Hematopoietic multipotent progenitor cell treated with erythropoietin and hydrocortisone succinate and interleukin-3 and kit ligand, for 15 days (in vitro differentiated cells): Measurements from ENCODE around the gene HDGFL3.

Experiments
- DNase-seq: peaks from one replicate; pipeline ENCODE4 v3.0.0-alpha.2; 2015; ENCODE audit warnings: low spot score

Gene HDGFL3

DNA sequence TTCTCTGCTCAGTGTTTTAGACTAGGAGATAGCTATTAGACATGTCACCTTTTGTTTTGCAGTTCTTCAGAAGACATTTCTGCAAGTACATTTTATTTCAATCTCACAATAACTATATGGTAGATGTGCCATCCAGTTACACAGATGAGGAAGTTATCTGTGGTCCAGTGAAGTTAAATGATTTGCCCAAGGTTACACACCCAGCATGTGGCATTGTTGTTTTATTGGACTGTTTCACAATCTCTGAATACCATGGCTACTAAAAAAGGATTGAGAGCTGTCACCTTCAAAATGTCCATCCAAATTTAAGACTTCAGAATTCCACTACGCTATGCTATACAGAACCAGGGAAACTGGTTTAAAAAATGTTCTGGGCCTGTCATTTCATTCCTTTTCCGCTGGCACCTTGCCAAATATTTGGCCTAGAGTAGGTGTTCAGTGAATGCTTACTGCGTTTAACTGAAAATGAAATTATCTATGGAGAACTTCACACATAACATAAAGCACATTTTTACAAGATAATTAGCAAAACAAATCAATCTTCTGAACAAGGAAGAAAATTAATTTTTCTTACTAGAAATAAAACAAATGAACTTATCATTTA lies 80.0 kb downstream of the HDGFL3 start:
- DNase-seq = peak; percentile 17

GRCh38 chr15:83123529-83123928 lies 84.1 kb downstream of the HDGFL3 start:
- DNase-seq = no peak

GRCh38 chr15:83119968-83120581 lies 87.5 kb downstream of the HDGFL3 start:
- DNase-seq = no peak

- DNase-seq = no peak
Measured at GRCh38 chr15:83118968-83119367, 88.7 kb downstream of the HDGFL3 start.

- no peak for DNase-seq
Measured at GRCh38 chr15:83118291-83118827, 89.3 kb downstream of the HDGFL3 start.

GRCh38 chr15:83115831-83116565 lies 91.6 kb downstream of the HDGFL3 start:
- DNase-seq = no peak

DNA sequence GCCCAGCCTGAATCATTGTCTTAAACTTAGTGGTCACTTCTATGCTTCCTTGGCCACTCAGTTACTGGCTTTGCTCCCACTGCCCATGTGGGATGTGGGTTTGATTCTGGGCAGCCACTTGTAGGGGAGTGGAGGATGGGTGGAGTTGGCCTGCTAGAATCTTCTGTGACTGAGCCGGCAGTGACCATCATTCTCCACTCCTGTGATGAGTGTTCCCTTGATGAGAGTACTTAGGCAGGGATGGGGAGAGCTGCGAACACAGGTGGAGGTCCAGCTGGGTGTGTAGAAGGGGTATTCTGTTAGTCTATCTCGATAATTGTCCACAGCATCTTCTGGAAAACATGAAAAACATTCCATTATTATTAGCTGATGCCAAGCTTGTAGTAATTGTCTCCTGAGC lies 92.2 kb downstream of the HDGFL3 start:
- no peak for DNase-seq

DNA sequence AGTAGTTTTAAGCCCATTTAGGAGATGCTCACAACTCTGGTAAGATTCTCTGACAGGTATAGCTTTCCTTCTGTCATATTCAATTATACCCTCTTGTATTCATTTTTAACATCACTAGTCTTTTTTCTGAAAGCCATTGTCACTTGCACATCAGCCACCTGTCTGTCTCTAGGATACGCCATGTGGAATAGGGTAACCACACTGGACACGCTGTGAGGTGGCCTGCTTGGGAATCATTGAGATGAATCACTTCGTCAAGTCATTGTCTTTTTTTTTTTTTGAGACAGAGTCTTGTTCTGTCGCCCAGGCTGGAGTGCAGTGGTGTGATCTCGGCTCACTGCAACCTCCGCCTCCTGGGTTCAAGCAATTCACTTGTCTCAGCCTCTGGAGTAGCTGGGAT lies 92.8 kb downstream of the HDGFL3 start:
- no peak for DNase-seq

DNA sequence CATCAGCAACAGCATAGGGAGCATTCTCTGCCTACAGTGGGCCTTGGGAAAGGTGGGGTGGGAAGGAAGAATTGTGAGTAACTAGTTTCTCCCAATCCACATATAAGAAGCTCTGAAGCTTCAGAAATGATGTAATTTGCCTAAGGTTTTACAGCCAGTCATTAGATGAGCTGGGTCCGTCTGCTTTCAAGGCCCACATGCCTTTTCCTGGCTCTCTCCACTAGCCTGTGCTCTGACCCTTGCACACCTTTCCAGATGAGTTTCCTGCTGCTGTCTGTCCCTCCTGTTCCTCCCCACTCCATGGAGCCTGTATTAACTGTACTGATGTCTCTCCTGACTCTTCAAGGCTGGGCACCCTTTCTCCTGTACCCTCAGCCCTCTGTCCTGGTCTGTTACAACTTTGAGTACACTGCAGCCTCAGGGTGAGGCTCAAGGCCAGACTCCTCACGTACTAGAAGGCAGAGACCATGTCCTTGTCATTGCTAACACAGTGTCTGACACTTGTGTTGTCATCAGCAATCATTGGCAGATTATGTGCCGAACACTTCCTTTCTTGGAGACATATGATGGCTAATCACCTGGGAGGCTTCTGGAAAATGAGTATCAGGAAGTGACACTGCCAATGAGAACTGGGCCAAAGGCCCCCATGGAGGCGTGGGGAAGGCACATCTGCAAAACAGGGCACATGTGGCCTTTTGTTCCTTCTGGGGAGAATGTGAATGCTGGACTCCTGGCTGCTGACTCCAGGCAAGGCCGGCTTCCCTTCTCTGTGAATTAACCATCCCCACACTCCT lies 93.5 kb downstream of the HDGFL3 start:
- DNase-seq = no peak

GRCh38 chr15:83112956-83113299 lies 94.7 kb downstream of the HDGFL3 start:
- DNase-seq = no peak

GRCh38 chr15:83112233-83112955 lies 95.2 kb downstream of the HDGFL3 start:
- DNase-seq = no peak

DNA sequence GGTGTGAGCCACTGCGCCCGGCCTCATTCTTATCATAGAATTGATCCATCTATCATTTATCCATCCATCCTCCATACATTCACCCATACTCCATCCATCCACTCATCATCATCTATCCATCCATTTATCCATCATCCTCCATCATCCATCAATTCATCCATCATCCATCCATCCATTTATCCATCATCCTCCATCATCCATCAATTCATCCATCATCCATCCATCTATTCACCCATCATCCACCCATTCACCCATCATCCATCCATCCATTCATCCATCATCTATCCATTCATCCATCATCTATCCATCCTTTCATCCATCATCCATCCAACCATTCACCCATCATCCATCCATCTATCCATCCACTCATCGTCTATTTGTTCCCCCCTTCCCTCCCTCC lies 96.5 kb downstream of the HDGFL3 start:
- DNase-seq = no peak

DNA sequence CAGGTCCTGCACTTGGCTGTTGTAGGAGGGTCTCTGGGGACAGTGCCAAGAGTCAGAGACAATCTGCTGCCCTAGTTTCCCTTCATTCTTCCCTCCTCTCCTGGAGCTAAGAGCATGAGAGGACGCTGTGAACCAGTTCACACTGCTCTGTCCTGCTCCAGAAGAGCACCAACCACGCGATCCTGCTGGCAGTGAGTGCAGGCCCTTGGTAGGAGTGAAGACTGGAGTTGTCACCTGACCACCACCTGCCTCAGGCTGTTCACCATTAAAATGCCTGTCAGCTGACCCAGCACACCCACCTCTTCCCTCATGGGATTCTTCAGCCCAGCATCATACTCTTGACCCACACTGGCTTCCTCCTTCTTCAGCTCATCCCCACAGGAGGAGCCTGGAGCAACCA lies 97.2 kb downstream of the HDGFL3 start:
- DNase-seq = no peak

DNA sequence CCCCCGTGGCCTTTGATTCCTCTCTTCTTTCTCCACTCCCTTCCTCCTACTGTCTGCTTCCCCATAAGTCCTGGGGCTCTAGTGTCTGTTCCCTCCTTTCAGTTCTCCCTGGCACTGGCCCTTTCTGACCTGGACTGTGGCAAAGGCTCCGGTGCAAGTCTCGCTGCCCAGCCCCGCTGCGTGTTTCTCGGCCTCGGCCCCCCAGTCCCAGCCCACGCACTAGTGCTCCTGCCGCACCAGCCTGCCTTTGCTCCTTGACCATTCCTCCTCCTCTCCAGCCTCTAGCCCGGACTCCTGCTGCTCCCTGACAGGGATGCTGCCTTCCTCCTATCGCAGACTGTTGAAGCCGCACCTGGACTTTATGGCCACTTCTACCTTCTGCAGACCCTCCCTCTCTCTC lies 98.1 kb downstream of the HDGFL3 start:
- DNase-seq = no peak

- peak; percentile 23 for DNase-seq
Measured at GRCh38 chr15:83108266-83109219, 99.1 kb downstream of the HDGFL3 start.

DNA sequence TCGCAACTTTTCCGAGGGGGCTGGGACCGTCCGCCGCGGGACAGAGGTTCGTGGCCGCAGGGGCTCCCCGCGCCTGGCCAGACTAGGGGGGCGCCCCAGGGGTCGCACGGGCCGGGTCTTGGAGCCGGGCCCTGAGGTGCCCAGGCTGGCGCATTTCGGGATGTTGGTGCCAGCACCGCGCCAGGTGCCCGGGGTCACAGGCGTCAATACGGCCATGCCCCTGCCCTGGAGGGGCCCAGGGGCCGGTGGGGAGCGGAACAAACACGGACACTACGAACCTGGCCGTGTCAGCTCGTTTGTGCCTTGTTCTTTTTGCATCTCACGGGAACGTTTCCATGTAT lies 99.8 kb downstream of the HDGFL3 start:
- DNase-seq = no peak

- no peak for DNase-seq
Measured at GRCh38 chr15:83106994-83107840, 100.4 kb downstream of the HDGFL3 start, which contains the start of gene TM6SF1. Gene TM6SF1, plus strand, starts transcription at chr15:83107645. Its CDS starts 36 bp downstream, at chr15:83107681.

DNA sequence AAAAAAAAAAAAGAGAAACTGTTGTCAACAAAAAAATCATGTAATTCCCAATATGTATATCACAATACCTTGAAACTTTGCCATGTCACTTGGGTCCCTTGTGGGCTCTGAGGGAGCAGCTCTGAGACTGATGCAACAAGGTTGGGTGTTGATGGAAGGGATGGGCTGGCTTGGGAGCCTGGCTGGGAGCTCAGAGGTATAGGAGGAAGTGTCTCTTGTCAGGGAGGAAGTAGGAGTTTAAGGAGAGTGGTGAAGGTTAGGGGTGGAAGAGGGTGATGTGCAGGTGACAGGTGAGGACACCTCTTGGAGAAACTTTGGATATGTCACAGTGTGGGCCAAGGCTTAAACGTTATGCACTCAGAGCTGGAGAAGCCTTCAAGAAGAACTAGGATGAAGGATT lies 102.2 kb downstream of the HDGFL3 start:
- no peak for DNase-seq

DNA sequence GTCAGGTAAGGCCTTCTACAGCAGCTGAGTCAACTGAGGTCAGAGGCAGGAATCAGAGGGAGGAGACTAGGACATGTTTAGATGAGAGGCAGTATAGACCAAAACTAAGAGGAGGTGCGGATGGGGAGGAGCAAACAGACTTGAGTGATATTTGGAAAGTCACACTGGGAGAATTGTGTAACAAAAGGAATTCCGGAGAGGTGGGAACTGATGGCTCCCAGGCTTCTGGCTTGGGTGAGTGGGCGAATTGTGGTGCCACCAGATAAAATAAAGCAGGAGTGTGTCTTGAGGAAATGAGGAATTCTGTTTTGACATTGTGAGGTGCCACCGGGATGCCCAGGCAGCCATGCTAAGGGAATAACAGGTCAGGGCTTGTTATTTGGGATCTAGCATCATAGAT lies 103.5 kb downstream of the HDGFL3 start:
- no peak for DNase-seq

DNA sequence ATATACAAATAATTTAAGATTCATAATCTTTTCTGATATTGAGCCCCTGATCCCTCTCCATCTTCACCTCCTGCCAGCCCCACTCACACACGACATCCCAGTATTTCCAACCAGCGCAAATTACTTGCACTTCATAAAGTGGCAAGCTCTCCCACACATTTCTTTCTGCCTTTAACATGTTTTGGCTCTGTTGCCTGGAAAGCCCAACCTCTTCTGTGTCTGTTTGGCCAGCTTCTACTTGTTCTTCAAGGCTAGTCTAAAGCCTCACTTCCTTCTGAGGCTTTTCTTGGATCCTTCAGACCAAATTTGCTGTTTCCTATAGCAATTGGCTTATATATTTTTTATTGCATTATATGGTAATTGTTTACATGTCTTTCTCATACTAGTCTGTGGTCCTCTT lies 105.3 kb downstream of the HDGFL3 start:
- DNase-seq = no peak
